GM12891 (cell line): Measurements from ENCODE around the gene NDFIP1. TPM values are rescaled to one million over a fixed set of nuclear protein-coding genes. Genes with fewer than 3 reads are reported as not detected.
A peak's percentile ranks its signal among the peaks of the same experiment; 100 is the strongest.

Source experiments
- DNase-seq: peaks from one replicate; pipeline ENCODE4 v3.0.0; 2011; ENCODE audit warnings: low spot score; ENCODE audit not compliant: insufficient read length
- FAIRE-seq: peaks from 2 replicates; lab custom pipeline; 2011; peaks lifted over from hg19 to GRCh38; lab: Jason Lieb, UNC
- PAX5 ChIP-seq: IDR thresholded peaks from 2 replicates; pipeline ENCODE4 v1.6.1; 2011; ENCODE audit warnings: low read length, moderate library complexity, mild to moderate bottlenecking; ENCODE audit not compliant: insufficient read depth, severe bottlenecking
- POLR2A ChIP-seq: IDR thresholded peaks from 2 replicates; pipeline ENCODE4 v1.6.1; 2011; ENCODE audit warnings: low read depth, low read length, control low read depth
- POLR2AphosphoS5 ChIP-seq: IDR thresholded peaks from 2 replicates; pipeline ENCODE4 v1.6.1; 2011; ENCODE audit warnings: low read depth, low read length, control low read depth
- POU2F2 ChIP-seq: IDR thresholded peaks from 2 replicates; pipeline ENCODE4 v1.6.1; 2011; ENCODE audit warnings: low read depth, mild to moderate bottlenecking, control low read depth, low read length, moderate library complexity
- SPI1 ChIP-seq: IDR thresholded peaks from 2 replicates; pipeline ENCODE4 v1.6.1; 2011; ENCODE audit warnings: low read depth, low read length, control low read depth
- TAF1 ChIP-seq: IDR thresholded peaks from 2 replicates; pipeline ENCODE4 v1.6.1; 2011; ENCODE audit warnings: low read depth, low read length, control low read depth
- polyA plus RNA-seq: library from polyadenylated mRNA; unstranded; fragments of >200 nt; gene quantifications from one replicate; pipeline ENCODE4 v1.2.1, GENCODE V29; 2012; ENCODE audit warnings: low read depth, missing spikeins, inconsistent platforms; ENCODE audit not compliant: missing spikeins

Gene NDFIP1, protein sequence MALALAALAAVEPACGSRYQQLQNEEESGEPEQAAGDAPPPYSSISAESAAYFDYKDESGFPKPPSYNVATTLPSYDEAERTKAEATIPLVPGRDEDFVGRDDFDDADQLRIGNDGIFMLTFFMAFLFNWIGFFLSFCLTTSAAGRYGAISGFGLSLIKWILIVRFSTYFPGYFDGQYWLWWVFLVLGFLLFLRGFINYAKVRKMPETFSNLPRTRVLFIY
- 0.99 TPM for polyA plus RNA-seq

DNA sequence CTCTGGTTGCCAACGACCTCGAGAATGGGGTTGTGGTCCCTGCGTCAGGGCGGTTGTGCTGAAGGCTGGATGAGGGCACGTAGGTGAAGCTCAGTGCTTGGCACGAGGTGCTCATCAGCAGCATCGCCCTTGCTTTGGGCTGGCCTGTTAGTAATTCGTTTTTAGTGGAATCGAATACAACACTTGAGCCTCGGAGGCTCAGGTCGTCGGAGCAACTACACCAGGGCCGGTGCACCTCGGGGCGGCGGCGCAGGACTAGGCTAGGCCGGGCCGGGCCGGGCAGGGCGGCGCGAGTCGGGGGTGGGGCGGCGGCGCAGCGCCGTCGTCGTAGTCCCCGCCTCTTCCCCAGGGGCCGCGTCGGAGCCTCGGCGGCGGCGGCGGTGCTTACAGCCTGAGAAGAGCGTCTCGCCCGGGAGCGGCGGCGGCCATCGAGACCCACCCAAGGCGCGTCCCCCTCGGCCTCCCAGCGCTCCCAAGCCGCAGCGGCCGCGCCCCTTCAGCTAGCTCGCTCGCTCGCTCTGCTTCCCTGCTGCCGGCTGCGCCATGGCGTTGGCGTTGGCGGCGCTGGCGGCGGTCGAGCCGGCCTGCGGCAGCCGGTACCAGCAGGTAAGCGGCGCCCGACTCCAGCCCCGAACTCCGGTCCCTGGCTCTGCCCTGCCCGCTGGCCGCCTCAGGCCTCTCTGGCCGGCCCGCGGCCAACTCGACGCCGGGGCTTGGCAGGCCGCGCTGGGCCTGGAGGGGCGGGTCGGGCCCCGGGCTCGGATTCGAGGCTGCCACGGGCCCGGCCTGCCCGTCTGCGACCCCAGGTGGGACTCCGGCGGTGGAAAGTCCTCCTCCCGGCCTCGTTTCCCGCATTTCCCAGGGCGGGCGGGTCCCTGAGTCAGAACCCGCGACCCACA is at the start of gene NDFIP1:
Gene NDFIP1 (plus strand): TSS at position 348 of the 899 bp plus-strand sequence. CDS start 196 bp downstream, at position 544.
- FAIRE-seq (peak; percentile 67), DNase-seq (peak; percentile 59)
- TF ChIP-seq TAF1 (no peak), POLR2AphosphoS5 (no peak), POLR2A (no peak), SPI1 (no peak), PAX5 (no peak), POU2F2 (no peak)

DNA sequence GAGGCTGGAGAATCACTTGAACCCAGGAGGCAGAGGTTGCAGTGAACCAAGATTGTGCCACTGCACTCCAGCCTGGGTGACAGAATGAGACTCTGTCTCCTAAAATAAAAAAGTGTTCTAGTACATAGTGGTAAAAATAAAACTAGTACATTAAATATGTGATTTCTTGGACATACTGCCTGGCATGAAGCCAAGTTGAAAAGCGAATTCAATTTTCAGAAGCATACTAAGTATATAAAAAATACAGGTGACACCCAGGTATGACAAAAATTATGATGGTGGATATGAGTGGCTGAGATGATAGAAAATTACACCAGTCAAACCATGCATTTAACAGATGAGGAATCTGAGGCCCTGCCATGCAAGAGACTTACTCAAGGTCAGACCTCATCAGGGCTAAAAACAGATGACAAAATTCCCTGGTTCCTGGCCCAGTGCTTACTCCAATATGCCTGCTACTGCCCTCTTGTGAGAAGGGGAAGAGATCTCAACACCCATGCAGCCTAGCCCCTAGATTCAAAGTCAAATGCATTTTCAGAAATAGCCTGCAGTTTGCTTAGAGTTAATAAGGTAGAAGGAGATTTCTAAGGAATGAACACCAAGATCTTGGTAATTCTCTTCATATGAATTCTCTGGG is 49.2 kb upstream of the NDFIP1 start:
- TF ChIP-seq TAF1 (no peak), POU2F2 (no peak), POLR2A (no peak), POLR2AphosphoS5 (no peak), PAX5 (no peak), SPI1 (no peak)
- DNase-seq: no peak
- no peak for FAIRE-seq

- TF ChIP-seq SPI1 (no peak), POLR2AphosphoS5 (no peak), TAF1 (no peak), POU2F2 (no peak), PAX5 (no peak), POLR2A (no peak)
- FAIRE-seq (no peak), DNase-seq (no peak)
These were observed 45.2 kb upstream of the NDFIP1 start for GRCh38 chr5:142063376-142063775.

DNA sequence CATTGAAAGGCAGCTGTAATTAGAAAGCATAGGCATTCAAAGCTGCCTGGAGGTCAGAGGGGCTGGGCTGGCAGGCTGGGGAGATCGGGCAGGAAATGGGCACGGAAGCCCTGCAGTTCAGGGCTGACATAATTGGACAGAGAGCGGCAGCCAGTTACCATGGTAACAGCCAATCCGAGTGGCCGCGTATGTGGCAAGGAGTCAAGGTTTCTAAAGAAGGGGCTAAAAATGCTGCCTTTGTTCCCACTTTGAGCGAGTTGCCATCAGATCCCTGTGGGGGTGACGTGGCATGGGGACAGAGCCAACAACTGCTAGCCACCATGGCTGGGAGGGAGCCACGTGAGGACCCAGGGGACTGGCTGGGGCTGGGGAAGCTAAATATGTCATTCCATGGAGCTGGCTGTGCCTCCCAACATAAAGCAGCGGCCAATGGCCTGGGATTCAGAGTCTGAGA is 44.7 kb upstream of the NDFIP1 start:
- TF ChIP-seq PAX5 (no peak), POLR2AphosphoS5 (no peak), POLR2A (no peak), POU2F2 (no peak)
- no peak for FAIRE-seq
- DNase-seq: no peak

GRCh38 chr5:142065273-142065672 is 43.3 kb upstream of the NDFIP1 start:
- no peak for TF ChIP-seq POU2F2
- TF ChIP-seq TAF1: no peak
- TF ChIP-seq POLR2A: no peak
- TF ChIP-seq SPI1: no peak
- no peak for TF ChIP-seq POLR2AphosphoS5
- no peak for TF ChIP-seq PAX5
- no peak for FAIRE-seq
- DNase-seq: no peak

- TF ChIP-seq PAX5: no peak
- no peak for TF ChIP-seq POU2F2
- TF ChIP-seq TAF1: no peak
- TF ChIP-seq POLR2AphosphoS5: no peak
- no peak for FAIRE-seq
- no peak for DNase-seq
These were observed 38.8 kb upstream of the NDFIP1 start for GRCh38 chr5:142069606-142070399.

DNA sequence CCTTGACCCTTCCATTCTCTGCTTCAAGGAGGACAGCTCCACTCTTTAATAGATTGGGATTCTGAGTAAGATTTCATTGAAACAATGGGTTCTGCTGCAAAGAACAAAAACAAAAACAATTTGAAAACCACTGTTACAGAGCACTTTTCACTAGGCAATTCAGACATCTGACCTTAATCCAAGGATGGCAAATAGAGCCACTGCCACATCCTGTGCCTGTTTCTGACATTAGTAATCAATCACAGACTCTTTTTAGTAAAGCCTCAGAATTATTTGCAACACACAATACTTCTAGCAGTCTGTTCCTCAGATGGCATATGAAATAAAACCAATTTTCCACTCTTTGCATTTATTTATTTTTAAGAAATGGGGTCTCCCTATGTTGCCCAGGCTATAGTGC is 37.8 kb upstream of the NDFIP1 start:
- FAIRE-seq (no peak), DNase-seq (no peak)
- TF ChIP-seq SPI1 (no peak), PAX5 (no peak), TAF1 (no peak), POLR2AphosphoS5 (no peak), POU2F2 (no peak), POLR2A (no peak)

GRCh38 chr5:142072488-142072887 is 36.1 kb upstream of the NDFIP1 start:
- FAIRE-seq: no peak
- TF ChIP-seq PAX5 (no peak), SPI1 (no peak), POU2F2 (no peak), POLR2A (no peak), TAF1 (no peak), POLR2AphosphoS5 (no peak)
- DNase-seq: no peak

DNA sequence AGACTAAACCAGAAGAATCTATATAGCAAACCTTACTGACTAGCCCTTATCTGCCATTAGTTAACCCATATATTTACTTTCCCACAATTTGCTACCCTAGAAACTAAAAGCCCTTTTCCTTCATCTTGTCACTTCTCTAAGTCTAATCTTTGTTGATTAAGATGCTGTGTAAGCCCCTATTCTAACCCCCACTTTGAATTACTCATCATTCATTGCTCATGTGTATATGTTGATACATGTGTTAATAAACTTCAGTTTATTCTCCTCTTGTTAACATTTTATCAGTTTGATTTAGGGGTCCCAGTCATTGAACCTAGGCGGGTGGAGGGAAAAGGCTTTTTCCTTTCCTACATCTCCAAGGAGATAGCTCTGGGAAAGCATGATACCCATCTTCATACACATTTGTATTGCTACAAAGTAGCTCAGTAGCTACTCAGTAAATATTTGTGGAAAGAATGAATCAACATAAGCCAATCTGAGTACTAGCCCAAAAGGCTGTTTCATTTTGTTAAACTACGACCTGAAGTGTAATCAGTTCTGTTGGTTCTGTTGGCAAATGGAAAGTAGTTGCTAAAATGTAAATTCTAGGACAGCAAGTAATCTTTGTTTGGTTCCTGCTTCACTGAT is 35.1 kb upstream of the NDFIP1 start:
- DNase-seq (no peak), FAIRE-seq (no peak)
- TF ChIP-seq TAF1 (no peak), SPI1 (no peak), POU2F2 (no peak), POLR2AphosphoS5 (no peak), POLR2A (no peak), PAX5 (no peak)
